Liver (tissue), 9 donors: ENCODE measurements around the gene ARMH1. TPM values are rescaled to one million over a fixed set of nuclear protein-coding genes. Genes with fewer than 3 reads are reported as not detected.

ENCODE experiments used
- DNase-seq: peaks from one replicate; pipeline ENCODE4 v3.0.0-alpha.2; 2017; ENCODE audit warnings: low spot score
- H3K27ac ChIP-seq, 2 donors: one replicate each; pipeline ENCODE4 v1.7.0; 2013; ENCODE audit warnings: inconsistent platforms in 2 of 2, low read length in 2 of 2, control low read depth in 1 of 2, low read depth in 1 of 2, mild to moderate bottlenecking in 1 of 2
- H3K27me3 ChIP-seq, 4 donors: one replicate each; pipeline versions ENCODE4 v1.6.1 to v1.7.0; 2013; ENCODE audit warnings: low read length in 3 of 4, inconsistent platforms in 1 of 4, mild to moderate bottlenecking in 1 of 4, moderate library complexity in 1 of 4; ENCODE audit not compliant: control insufficient read depth in 4 of 4, insufficient read depth in 4 of 4
- H3K36me3 ChIP-seq, 4 donors: one replicate each; pipeline versions ENCODE4 v1.6.1 to v1.7.0; 2013; ENCODE audit warnings: low read length in 3 of 4, mild to moderate bottlenecking in 3 of 4, low read depth in 1 of 4, moderate library complexity in 1 of 4; ENCODE audit not compliant: control insufficient read depth in 4 of 4, insufficient read depth in 3 of 4
- H3K4me1 ChIP-seq, 4 donors: one replicate each; pipeline versions ENCODE4 v1.6.1 to v1.7.0; 2013; ENCODE audit warnings: low read length in 3 of 4, mild to moderate bottlenecking in 3 of 4, moderate library complexity in 1 of 4; ENCODE audit not compliant: control insufficient read depth in 4 of 4, insufficient read depth in 4 of 4
- H3K4me3 ChIP-seq, 3 donors: one replicate each; pipeline versions ENCODE4 v1.6.1 to v1.7.0; 2013; ENCODE audit warnings: low read length in 3 of 3, control low read depth in 1 of 3, low read depth in 1 of 3, mild to moderate bottlenecking in 1 of 3
- H3K9ac ChIP-seq, 2 donors: one replicate each; pipeline ENCODE4 v1.7.0; 2013; ENCODE audit warnings: low read length in 2 of 2, mild to moderate bottlenecking in 2 of 2, moderate library complexity in 2 of 2, control low read depth in 1 of 2, low read depth in 1 of 2
- H3K9me3 ChIP-seq, 4 donors: one replicate each; pipeline versions ENCODE4 v1.6.1 to v1.7.0; 2013; ENCODE audit warnings: low read length in 3 of 4; ENCODE audit not compliant: control insufficient read depth in 4 of 4
- ATF3 ChIP-seq: IDR thresholded peaks from 2 replicates; pipeline ENCODE4 v1.6.1; 2016; ENCODE audit warnings: antibody characterized with exemption
- CTCF ChIP-seq: fragments of 150-350 bp; IDR thresholded peaks from 2 replicates; pipeline ENCODE4 v1.5.1; 2017; ENCODE audit warnings: improper control_type of control experiment, low read depth, low read length; ENCODE audit not compliant: missing input control
- EGR1 ChIP-seq, 2 donors: IDR thresholded peaks; 2 replicates each; pipeline ENCODE4 v1.6.1; 2016 to 2018; ENCODE audit warnings: antibody characterized with exemption in 2 of 2, low read depth in 2 of 2
- FOXA1 ChIP-seq: IDR thresholded peaks from 2 replicates; pipeline ENCODE4 v1.6.1; 2016; ENCODE audit warnings: antibody characterized with exemption
- FOXA2 ChIP-seq: IDR thresholded peaks from 2 replicates; pipeline ENCODE4 v1.6.1; 2016; ENCODE audit warnings: antibody characterized with exemption
- GABPA ChIP-seq, 2 donors: IDR thresholded peaks in 1 of 2; conservative IDR thresholded peaks in 1 of 2; 2 replicates each; pipeline ENCODE4 v1.6.1; 2016; ENCODE audit warnings: antibody characterized with exemption in 2 of 2, mild to moderate bottlenecking in 1 of 2, moderate library complexity in 1 of 2
- HNF4A ChIP-seq, 2 donors: conservative IDR thresholded peaks; 2 replicates each; pipeline ENCODE4 v1.6.1; 2016; ENCODE audit warnings: antibody characterized with exemption in 2 of 2, mild to moderate bottlenecking in 2 of 2
- HNF4G ChIP-seq: IDR thresholded peaks from 2 replicates; pipeline ENCODE4 v1.6.1; 2016; ENCODE audit warnings: antibody characterized with exemption
- JUND ChIP-seq, 2 donors: IDR thresholded peaks; 2 replicates each; pipeline ENCODE4 v1.6.1; 2016; ENCODE audit warnings: antibody characterized with exemption in 2 of 2
- MAX ChIP-seq: IDR thresholded peaks from 2 replicates; pipeline ENCODE4 v1.6.1; 2016; ENCODE audit warnings: antibody characterized with exemption
- NR2F2 ChIP-seq: IDR thresholded peaks from 2 replicates; pipeline ENCODE4 v1.6.1; 2016; ENCODE audit warnings: antibody characterized with exemption
- RAD21 ChIP-seq, 2 donors: IDR thresholded peaks; 2 replicates each; pipeline ENCODE4 v1.6.1; 2016; ENCODE audit warnings: antibody characterized with exemption in 2 of 2, mild to moderate bottlenecking in 2 of 2
- REST ChIP-seq: IDR thresholded peaks from 2 replicates; pipeline ENCODE4 v1.6.1; 2016; ENCODE audit warnings: antibody characterized with exemption, mild to moderate bottlenecking
- RXRA ChIP-seq, 2 donors: IDR thresholded peaks; 2 replicates each; pipeline ENCODE4 v1.6.1; 2017 to 2018; ENCODE audit warnings: antibody characterized with exemption in 2 of 2, mild to moderate bottlenecking in 1 of 2
- SP1 ChIP-seq: IDR thresholded peaks from 2 replicates; pipeline ENCODE4 v1.6.1; 2018; ENCODE audit warnings: antibody characterized with exemption, mild to moderate bottlenecking
- TAF1 ChIP-seq: conservative IDR thresholded peaks from 2 replicates; pipeline ENCODE4 v1.6.1; 2016; ENCODE audit warnings: antibody characterized with exemption, mild to moderate bottlenecking
- YY1 ChIP-seq: IDR thresholded peaks from 2 replicates; pipeline ENCODE4 v1.6.1; 2016; ENCODE audit warnings: antibody characterized with exemption, mild to moderate bottlenecking
- ZBTB33 ChIP-seq: IDR thresholded peaks from 2 replicates; pipeline ENCODE4 v1.6.1; 2016; ENCODE audit warnings: antibody characterized with exemption
- WGBS: extraction: QIAGEN DNeasy Blood & Tissue Kit; methylation state at CpG from one replicate; pipeline ENCODE4 v1.1.7; 2013; 5-methylcytosine and 5-hydroxymethylcytosine counted together
- polyA plus RNA-seq, 2 donors: library from polyadenylated mRNA; stranded (reverse) in 1 of 2; unstranded in 1 of 2; fragments of 200-250 nt in 1 of 2; fragments of >200 nt in 1 of 2; fragmentation: Nextera tagmentation in 1 of 2; extraction: Ambion mirVana in 1 of 2; gene quantifications; one replicate each; pipeline versions ENCODE4 v1.2.1 to v1.2.3, GENCODE V29; 2013 to 2015
- total RNA-seq, 2 donors: library from RNA; depleted of rRNA; stranded (reverse); fragments of >200 nt; gene quantifications; one replicate each; pipeline ENCODE4 v1.2.3, GENCODE V29; 2014
- donor health status: healthy.
- donor health status: healthy.
- donor health status: healthy.
- donor health status: healthy.
- donor health status: healthy.

ARMH1 gene
- total and polyA plus RNA-seq, 4 donors: 2.2 to 20.3 (median 5.5) TPM

- under 1% methylated on average over 19 of the region's 19 CpGs for WGBS
- Histone ChIP-seq H3K27me3 (no peaks in the 10 kb centered on the region), H3K36me3 (no peaks in the 10 kb centered on the region), H3K4me1 (peaks cover 0 to 1% (median 0%) of the 10 kb centered on the region in 4 donors), H3K27ac (peak within 1 kb of the TSS; percentile 90 to 98), H3K9ac (peak within 1 kb of the TSS; percentile 66 to 91), H3K4me3 (peak within 1 kb of the TSS in 1 of 3 donors; percentile 9), H3K9me3 (no peaks in the 10 kb centered on the region)
- TF ChIP-seq HNF4G (no peak), EGR1 (IDR thresholded peaks at IDR 0.05; ENCODE audit: low read depth in 2 of 2) (peak; percentile 33 to 54), ATF3 (peak; percentile 69), JUND (IDR thresholded peaks at IDR 0.05) (peak; percentile 96 to 98), MAX (peak; percentile 64), NR2F2 (no peak), HNF4A (conservative IDR thresholded peaks at IDR 0.05) (peak; percentile 2 to 4), CTCF (peak; percentile 86), TAF1 (peak; percentile 51), RAD21 (IDR thresholded peaks at IDR 0.05) (peak; percentile 64 to 76), GABPA (IDR thresholded peaks at IDR 0.05 in 1 of 2, conservative IDR thresholded peaks at IDR 0.05 in 1 of 2) (peak; percentile 39), FOXA2 (peak; percentile 48), FOXA1 (peak; percentile 32), SP1 (peak; percentile 77), YY1 (peak; percentile 43), REST (peak; percentile 64), ZBTB33 (peak; percentile 39), RXRA (IDR thresholded peaks at IDR 0.05) (peak in 1 of 2 donors; percentile 6)
- peak; percentile 95 for DNase-seq
These were observed 56.4 kb downstream of the ARMH1 start, which contains the start of gene RNU5D-1 for GRCh38 chr1:44730741-44731512. Gene RNU5D-1, minus strand, starts transcription at chr1:44731170.
